ENCODE results near the gene TWNK. TPM values are rescaled to one million over a fixed set of nuclear protein-coding genes. Genes with fewer than 3 reads are reported as not detected.

The TWNK gene
- total RNA-seq, 1 donor: 3.3 TPM

DNA sequence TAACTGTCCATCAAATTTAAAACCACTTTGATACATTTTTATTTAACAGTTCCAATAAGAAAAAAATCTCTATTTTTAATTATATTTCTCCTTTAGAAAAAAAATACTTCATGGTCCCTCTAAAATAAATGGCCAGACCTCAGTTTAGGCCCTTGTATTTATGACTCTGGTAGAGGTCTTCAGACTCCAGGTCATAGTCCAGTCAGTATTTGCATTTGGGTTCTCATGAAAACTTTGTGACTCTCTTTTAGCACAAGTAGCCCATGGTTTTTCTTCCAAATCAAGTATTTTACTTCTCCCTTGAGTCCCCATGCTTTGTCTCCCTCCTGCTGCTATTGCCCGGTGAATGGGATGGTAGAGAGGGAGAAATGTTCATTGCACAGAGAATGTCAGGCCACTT, 23.5 kb upstream of the TWNK start:
- Histone ChIP-seq H3K79me2 (ENCODE audit: insufficient read depth, low read length) (no peaks in the 10 kb centered on the region), H3K9me3 (ENCODE audit: low read depth, low read length) (no peaks in the 10 kb centered on the region), H3K27me3 (ENCODE audit: insufficient read depth, low read length) (peaks cover under 1% of the 10 kb centered on the region), H3K36me3 (ENCODE audit: insufficient read depth, low read length) (peaks cover 55% of the 10 kb centered on the region), H2AFZ (ENCODE audit: low read length) (no peak overlapping the region), H3K4me1 (ENCODE audit: insufficient read depth, low read length) (peaks cover 3% of the 10 kb centered on the region), H4K20me1 (ENCODE audit: insufficient read depth, low read length) (no peaks in the 10 kb centered on the region), H3K27ac (ENCODE audit: low read depth, low read length) (no peak overlapping the region), H3K4me2 (ENCODE audit: insufficient read depth, low read length) (no peak overlapping the region), H3K4me3 (ENCODE audit: insufficient read depth, low read length) (no peak overlapping the region)
- DNase-seq (ENCODE audit: insufficient read length, low spot score, missing footprints): no peak
- TF ChIP-seq, protein P1, sequence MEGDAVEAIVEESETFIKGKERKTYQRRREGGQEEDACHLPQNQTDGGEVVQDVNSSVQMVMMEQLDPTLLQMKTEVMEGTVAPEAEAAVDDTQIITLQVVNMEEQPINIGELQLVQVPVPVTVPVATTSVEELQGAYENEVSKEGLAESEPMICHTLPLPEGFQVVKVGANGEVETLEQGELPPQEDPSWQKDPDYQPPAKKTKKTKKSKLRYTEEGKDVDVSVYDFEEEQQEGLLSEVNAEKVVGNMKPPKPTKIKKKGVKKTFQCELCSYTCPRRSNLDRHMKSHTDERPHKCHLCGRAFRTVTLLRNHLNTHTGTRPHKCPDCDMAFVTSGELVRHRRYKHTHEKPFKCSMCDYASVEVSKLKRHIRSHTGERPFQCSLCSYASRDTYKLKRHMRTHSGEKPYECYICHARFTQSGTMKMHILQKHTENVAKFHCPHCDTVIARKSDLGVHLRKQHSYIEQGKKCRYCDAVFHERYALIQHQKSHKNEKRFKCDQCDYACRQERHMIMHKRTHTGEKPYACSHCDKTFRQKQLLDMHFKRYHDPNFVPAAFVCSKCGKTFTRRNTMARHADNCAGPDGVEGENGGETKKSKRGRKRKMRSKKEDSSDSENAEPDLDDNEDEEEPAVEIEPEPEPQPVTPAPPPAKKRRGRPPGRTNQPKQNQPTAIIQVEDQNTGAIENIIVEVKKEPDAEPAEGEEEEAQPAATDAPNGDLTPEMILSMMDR (IDR thresholded peaks at IDR 0.05; ENCODE audit: extremely low read depth, low read depth, low read length): no peak

DNA sequence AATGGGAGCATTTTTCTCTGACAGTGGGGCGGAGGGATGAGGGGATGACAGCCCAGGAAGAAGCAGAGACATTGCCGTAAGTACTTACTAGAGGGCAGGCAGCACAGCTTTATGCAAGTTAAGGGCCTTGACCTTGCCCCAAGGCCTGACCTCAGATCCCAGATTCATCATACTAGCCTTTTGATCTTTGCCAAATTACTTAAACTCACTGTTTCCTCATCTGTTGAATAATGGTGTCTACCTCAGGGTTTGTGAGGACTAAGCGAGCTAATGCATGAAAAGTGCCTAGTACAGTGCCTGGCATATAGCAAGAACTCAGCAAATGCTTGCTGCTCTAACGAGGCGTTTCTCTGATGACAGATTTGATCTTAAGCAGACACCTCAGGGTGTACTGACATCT, 21.5 kb upstream of the TWNK start:
- Histone ChIP-seq H3K4me3 (ENCODE audit: insufficient read depth, low read length) (no peak overlapping the region), H3K4me2 (ENCODE audit: insufficient read depth, low read length) (no peak overlapping the region), H3K79me2 (ENCODE audit: insufficient read depth, low read length) (no peaks in the 10 kb centered on the region), H3K27ac (ENCODE audit: low read depth, low read length) (no peak overlapping the region), H3K27me3 (ENCODE audit: insufficient read depth, low read length) (peaks cover 3% of the 10 kb centered on the region), H3K9me3 (ENCODE audit: low read depth, low read length) (no peaks in the 10 kb centered on the region), H4K20me1 (ENCODE audit: insufficient read depth, low read length) (no peaks in the 10 kb centered on the region), H3K4me1 (ENCODE audit: insufficient read depth, low read length) (peaks cover 6% of the 10 kb centered on the region), H2AFZ (ENCODE audit: low read length) (no peak overlapping the region), H3K36me3 (ENCODE audit: insufficient read depth, low read length) (peaks cover 38% of the 10 kb centered on the region)
- no peak for DNase-seq (ENCODE audit: insufficient read length, low spot score, missing footprints)
- TF ChIP-seq, protein P1 (IDR thresholded peaks at IDR 0.05; ENCODE audit: extremely low read depth, low read depth, low read length): no peak

DNA sequence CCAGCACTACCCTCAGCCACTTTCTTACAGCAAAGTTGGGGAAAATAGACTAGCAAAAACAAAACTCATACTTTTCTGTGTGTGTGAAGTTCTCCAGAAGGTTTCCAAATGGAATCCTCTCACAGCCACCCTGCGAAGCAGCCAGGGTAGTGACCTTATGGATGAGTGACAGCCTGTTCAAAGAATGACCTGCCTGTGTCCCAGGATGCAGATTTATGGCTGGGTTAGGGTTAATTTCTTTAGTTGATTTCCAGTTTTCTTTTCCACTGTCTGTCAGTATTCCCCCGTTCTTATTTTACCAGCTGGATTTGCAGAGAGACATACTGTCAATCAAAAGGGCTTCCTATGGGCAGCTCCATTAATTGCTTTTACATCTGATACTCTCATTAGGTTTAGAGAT, 20.5 kb upstream of the TWNK start:
- no peak overlapping the region for H3K4me2 ChIP-seq (ENCODE audit: insufficient read depth, low read length)
- no peaks in the 10 kb centered on the region for H4K20me1 ChIP-seq (ENCODE audit: insufficient read depth, low read length)
- H3K9me3 ChIP-seq (ENCODE audit: low read depth, low read length): no peaks in the 10 kb centered on the region
- DNase-seq (ENCODE audit: insufficient read length, low spot score, missing footprints): no peak
- H3K79me2 ChIP-seq (ENCODE audit: insufficient read depth, low read length): no peaks in the 10 kb centered on the region
- no peak overlapping the region for H3K4me3 ChIP-seq (ENCODE audit: insufficient read depth, low read length)
- no peak overlapping the region for H2AFZ ChIP-seq (ENCODE audit: low read length)
- no peak overlapping the region for H3K27ac ChIP-seq (ENCODE audit: low read depth, low read length)
- TF ChIP-seq, protein P1 (IDR thresholded peaks at IDR 0.05; ENCODE audit: extremely low read depth, low read depth, low read length): no peak
- H3K36me3 ChIP-seq (ENCODE audit: insufficient read depth, low read length): peaks cover 32% of the 10 kb centered on the region
- peaks cover 6% of the 10 kb centered on the region for H3K4me1 ChIP-seq (ENCODE audit: insufficient read depth, low read length)
- peaks cover 3% of the 10 kb centered on the region for H3K27me3 ChIP-seq (ENCODE audit: insufficient read depth, low read length)

DNA sequence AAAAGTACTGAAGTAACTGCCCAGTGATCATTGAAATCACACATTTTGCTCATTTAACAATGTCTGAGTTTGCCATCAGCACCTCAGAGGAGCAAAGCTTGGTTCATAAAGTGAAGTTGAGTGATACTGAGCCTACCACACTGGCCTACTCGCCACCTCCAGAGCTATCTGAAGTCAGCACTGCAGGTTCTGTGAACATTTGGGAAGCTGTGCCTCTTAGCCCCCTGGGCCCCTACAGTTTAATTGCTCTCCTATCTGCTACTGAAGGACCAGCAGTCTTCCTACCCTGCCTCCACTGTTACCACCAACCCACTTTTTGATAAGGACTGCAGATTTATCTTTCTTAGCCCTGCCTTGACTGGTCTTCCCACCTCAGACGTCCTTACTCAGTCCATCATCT, 20.0 kb upstream of the TWNK start:
- Histone ChIP-seq H2AFZ (ENCODE audit: low read length) (no peak overlapping the region), H3K36me3 (ENCODE audit: insufficient read depth, low read length) (peaks cover 28% of the 10 kb centered on the region), H3K4me2 (ENCODE audit: insufficient read depth, low read length) (no peak overlapping the region), H3K27me3 (ENCODE audit: insufficient read depth, low read length) (peaks cover 3% of the 10 kb centered on the region), H4K20me1 (ENCODE audit: insufficient read depth, low read length) (no peaks in the 10 kb centered on the region), H3K4me1 (ENCODE audit: insufficient read depth, low read length) (peaks cover 6% of the 10 kb centered on the region), H3K79me2 (ENCODE audit: insufficient read depth, low read length) (no peaks in the 10 kb centered on the region), H3K27ac (ENCODE audit: low read depth, low read length) (no peak overlapping the region), H3K4me3 (ENCODE audit: insufficient read depth, low read length) (no peak overlapping the region), H3K9me3 (ENCODE audit: low read depth, low read length) (no peaks in the 10 kb centered on the region)
- no peak for DNase-seq (ENCODE audit: insufficient read length, low spot score, missing footprints)
- TF ChIP-seq, protein P1 (IDR thresholded peaks at IDR 0.05; ENCODE audit: extremely low read depth, low read depth, low read length): no peak

Data from osteoblast (primary cell).